GM19468 (cell line): ENCODE measurements around the gene REEP6.
A peak's percentile ranks its signal among the peaks of the same experiment; 100 is the strongest.
"Not testable (repeated sequence)": the region's sequence is repeated elsewhere in the genome, so short reads cannot be mapped to it uniquely, and the experiment has no call there.

Experiments
- ATAC-seq: cut with Tn5 transposase; IDR thresholded peaks from one replicate; pipeline ENCODE4 v1.9.1; 2021; ENCODE audit warnings: mild to moderate bottlenecking, moderate library complexity, moderate number of reproducible peaks; ENCODE audit not compliant: unreplicated experiment; ENCODE audit errors: extremely low read depth

The REEP6 gene

GRCh38 chr19:1488282-1488601, 2.7 kb upstream of the REEP6 start:
- no peak for ATAC-seq

- ATAC-seq = no peak
These were observed 1.3 kb upstream of the REEP6 start for GRCh38 chr19:1489463-1490310.

- peak; percentile 73 for ATAC-seq
These were observed 469 bp upstream of the REEP6 start, which contains the start of gene PCSK4 for GRCh38 chr19:1490311-1491113. PCSK4 (minus strand) TSS chr19:1490350; CDS start chr19:1490346, 4 bp downstream.

DNA sequence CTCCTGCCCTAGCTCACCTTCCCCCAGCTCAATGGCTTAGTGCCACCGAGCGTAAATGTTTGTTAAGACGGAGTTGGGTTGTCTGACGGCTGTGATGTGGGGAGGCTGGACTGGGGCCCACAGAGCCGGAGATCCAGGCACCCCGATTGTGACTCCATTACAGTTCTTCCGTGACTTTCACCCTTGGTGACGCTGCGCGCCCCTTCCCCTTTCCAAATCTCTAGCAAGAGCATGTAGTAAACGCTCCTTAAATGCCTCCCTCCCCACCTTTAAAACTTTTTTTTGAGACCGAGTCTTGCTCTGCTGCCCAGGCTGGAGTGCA, 829 bp downstream of the REEP6 start:
- ATAC-seq = no peak

DNA sequence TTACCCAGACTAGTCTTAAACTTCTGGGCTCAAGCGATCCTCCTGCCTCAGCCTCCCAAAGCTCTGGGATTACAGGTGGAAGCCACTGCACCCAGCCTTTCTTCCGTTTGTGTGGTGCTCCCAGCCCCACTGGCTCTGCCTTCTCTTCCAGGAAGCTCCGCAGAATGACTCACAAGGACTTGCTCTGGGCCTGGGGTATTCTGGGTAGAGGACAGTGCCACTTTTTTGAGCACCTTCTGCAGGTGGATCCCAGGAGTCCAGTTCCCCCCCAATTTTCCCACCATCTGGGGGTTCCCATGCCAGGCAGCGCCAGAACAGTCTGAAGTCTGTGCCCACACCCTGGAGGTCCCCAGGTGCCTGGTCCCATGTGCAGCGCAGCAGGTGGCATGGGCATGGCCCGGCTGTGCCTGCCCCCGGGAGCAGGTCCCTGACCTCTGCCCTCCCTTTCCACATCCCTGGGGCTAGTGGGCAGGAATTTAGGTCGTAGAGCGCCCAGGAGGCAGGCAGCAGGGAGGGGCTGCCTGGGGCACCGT, 1.6 kb downstream of the REEP6 start:
- no peak for ATAC-seq

- ATAC-seq = no peak
These were observed 3.3 kb downstream of the REEP6 start for GRCh38 chr19:1494115-1494815.

DNA sequence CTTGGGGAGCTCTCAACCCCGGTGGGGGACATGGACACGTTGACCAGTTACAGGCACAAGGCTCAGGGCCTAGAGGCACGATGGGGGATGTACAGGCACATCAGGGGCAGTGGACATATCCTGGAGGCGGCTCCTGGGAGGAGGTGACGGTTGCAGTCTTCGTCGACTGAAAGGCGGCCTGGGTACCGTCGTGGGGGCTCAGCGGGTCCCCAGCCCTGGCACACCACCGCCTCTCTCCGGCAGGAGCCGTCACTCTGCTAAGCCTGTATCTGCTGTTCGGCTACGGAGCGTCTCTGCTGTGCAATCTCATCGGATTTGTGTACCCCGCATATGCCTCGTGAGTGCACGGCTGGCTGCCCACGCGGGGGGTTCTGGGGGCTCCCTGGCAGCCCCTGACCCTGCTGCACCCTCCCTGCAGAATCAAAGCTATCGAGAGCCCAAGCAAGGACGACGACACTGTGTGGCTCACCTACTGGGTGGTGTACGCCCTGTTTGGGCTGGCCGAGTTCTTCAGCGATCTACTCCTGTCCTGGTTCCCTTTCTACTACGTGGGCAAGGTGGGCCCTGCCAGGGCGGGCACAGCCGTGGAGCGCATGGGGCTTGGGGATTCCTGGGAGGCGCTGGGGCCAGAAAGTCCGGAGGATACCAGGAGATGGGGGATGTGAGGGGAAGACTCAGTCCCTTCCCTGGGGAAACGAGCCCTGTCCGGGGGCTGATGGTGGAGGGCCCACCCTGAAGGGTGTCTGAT, 4.2 kb downstream of the REEP6 start:
- no peak for ATAC-seq

GRCh38 chr19:1495799-1496713, 5.1 kb downstream of the REEP6 start:
- ATAC-seq = no peak

- no peak for ATAC-seq
These were observed 6.0 kb downstream of the REEP6 start for GRCh38 chr19:1496714-1497577.

- ATAC-seq = no peak
These were observed 6.7 kb downstream of the REEP6 start for GRCh38 chr19:1497578-1498235.

DNA sequence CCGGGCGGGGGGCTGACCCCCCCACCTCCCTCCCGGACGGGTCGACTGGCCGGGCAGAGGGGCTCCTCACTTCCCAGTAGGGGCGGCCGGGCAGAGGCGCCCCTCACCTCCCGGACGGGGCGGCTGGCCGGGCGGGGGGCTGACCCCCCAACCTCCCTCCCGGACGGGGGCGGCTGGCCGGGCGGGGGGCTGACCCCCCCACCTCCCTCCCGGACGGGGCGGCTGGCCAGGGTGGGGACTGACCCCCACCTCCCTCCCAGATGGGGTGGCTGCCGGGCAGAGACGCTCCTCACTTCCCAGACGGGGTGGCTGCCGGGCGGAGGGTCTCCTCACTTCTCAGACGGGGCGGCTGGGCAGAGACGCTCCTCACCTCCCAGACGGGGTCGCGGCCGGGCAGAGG, 8.2 kb downstream of the REEP6 start:
- ATAC-seq = not testable (repeated sequence)

DNA sequence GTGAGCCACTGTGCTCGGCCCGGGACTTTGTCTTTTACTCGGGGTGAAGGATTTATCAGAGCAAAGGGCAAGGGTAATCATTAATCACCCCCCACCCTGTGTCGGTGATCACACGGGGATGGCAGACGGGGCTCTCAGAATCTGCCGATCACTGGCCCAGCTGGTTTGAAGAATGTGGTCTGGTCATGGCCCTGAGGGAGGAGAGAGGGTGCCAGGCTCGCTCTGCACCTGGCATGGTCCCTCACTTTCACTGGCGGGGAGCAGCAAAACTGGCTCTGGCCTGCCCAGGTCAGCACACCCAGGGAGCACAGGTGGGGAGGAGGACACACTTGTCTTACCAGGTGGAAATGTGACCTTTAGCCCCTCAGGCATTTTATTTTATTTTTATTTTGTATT, 10.2 kb downstream of the REEP6 start:
- ATAC-seq = no peak

DNA sequence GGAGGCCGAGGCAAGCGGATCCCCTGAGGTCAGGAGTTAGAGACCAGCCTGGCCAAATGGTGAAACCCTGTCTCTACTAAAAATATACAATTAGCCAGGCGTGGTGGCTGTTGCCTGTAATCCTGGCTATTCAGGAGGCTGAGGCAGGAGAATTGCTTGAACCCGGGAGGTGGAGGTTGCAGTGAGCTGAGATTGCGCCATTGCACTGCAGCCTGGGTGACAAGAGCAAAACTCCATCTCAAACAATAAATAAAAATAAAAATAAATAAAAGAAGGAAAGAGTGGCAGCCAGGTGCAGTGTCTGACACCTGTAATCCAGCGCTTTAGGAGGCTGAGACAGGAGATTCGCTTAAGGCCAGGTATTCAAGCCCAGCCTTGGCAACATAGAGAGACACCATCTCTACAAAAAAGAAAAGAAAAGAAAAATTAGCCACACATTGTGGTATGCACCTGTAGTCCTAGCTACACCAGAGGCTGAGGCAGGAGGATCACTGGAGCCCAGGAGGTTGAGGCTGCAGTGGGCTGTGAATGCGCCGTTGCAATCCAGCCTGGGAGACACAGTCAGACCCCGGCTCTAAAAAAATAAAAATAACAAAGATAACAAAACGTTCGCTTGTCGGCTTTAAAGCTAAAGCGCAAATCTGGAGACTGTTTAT, 11.6 kb downstream of the REEP6 start:
- no peak for ATAC-seq

DNA sequence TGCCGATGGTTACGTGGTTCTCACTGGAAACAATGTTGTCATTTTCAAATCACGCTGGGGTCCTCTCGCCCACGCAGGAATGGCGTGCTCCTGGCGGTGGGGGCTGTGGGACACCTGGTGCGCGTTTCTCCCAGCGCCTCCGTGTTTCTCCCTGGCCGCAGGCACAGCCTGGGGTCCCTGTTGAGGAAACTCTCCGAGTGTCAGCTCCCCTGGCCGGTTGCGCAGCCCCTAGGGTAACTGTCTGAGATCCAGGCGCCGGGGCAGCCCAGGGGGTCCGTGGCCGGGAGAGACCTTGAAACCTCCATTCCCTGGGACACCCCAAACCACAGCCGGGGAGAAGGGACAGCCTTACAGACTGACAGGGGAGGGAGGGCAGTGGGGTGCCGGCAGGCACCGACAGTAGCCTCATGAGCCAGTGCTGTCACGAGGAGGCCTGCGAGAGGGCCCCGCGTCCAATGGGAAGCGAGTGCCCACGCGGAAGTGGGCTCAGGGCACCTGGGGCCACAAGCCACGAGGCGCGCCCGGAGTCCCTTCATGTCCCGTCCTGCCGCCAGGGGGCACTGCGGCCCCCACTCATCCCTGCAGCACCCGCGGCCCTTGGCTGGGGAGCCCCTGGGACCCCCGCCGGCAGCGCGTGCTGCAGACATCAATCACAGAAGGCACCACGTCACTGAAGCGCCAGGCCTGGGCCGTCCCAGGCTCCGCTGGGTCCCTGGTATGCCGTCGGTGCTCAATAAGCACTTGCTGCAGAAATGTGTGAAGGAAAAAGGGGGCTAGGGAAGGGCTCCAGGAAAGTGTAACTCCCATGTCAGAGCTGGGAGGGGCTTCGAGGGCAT, 12.3 kb downstream of the REEP6 start:
- ATAC-seq = no peak

GRCh38 chr19:1503925-1504773, 13.2 kb downstream of the REEP6 start:
- ATAC-seq = no peak
